ENCODE results near the gene ZFAND5. TPM values are rescaled to one million over a fixed set of nuclear protein-coding genes. Genes with fewer than 3 reads are reported as not detected.

Gene ZFAND5
- polyA plus RNA-seq, 1 donor from 2014 or later = 338 TPM

- Histone ChIP-seq H3K27me3 (ENCODE audit: insufficient read depth, low read depth, low read length) (no peaks in the 10 kb centered on the region), H3K9me2 (ENCODE audit: insufficient read depth, low read length) (no peaks in the 10 kb centered on the region), H3K9ac (ENCODE audit: low read length) (no peak overlapping the region), H4K20me1 (ENCODE audit: insufficient read depth) (no peaks in the 10 kb centered on the region), H3F3A (ENCODE audit: insufficient read depth, low read length, poor library complexity, severe bottlenecking) (no peaks in the 10 kb centered on the region), H3K36me3 (ENCODE audit: insufficient read depth, low read length) (no peaks in the 10 kb centered on the region), H3K4me3 (ENCODE audit: low read length) (no peak overlapping the region), H2AFZ (ENCODE audit: low read depth, low read length) (no peak overlapping the region), H3K79me2 (replicated peaks; ENCODE audit: insufficient read depth, low read length) (no peaks in the 10 kb centered on the region), H3K9me3 (ENCODE audit: low read length) (no peaks in the 10 kb centered on the region), H3K27ac (ENCODE audit: low read length) (no peak overlapping the region), H3K4me2 (ENCODE audit: low read length) (no peak overlapping the region)
- no peak for TF ChIP-seq EP300 (conservative IDR thresholded peaks at IDR 0.05; ENCODE audit: poor library complexity, severe bottlenecking)
- no peak for TF ChIP-seq TAF1 (IDR thresholded peaks at IDR 0.05; ENCODE audit: low read depth)
- TF ChIP-seq SMC3 (conservative IDR thresholded peaks at IDR 0.05; ENCODE audit: poor library complexity) = no peak
- no peak for TF ChIP-seq CTCF (IDR thresholded peaks at IDR 0.05; ENCODE audit: poor library complexity, severe bottlenecking)
- no peak for TF ChIP-seq MXI1 (conservative IDR thresholded peaks at IDR 0.05; ENCODE audit: poor library complexity, severe bottlenecking)
- no peak for TF ChIP-seq RAD21 (conservative IDR thresholded peaks at IDR 0.05)
- TF ChIP-seq REST (IDR thresholded peaks at IDR 0.05; ENCODE audit: borderline replicate concordance) = no peak
Measured at GRCh38 chr9:72400866-72401265, 35.9 kb upstream of the ZFAND5 start.

- Histone ChIP-seq H3K27me3 (ENCODE audit: insufficient read depth, low read depth, low read length) (no peaks in the 10 kb centered on the region), H3K36me3 (ENCODE audit: insufficient read depth, low read length) (no peaks in the 10 kb centered on the region), H3K4me3 (ENCODE audit: low read length) (no peak overlapping the region), H3K79me2 (replicated peaks; ENCODE audit: insufficient read depth, low read length) (no peaks in the 10 kb centered on the region), H3K9ac (ENCODE audit: low read length) (no peak overlapping the region), H2AFZ (ENCODE audit: low read depth, low read length) (no peak overlapping the region), H4K20me1 (ENCODE audit: insufficient read depth) (no peaks in the 10 kb centered on the region), H3K9me3 (ENCODE audit: low read length) (no peaks in the 10 kb centered on the region), H3K27ac (ENCODE audit: low read length) (no peak overlapping the region), H3K4me2 (ENCODE audit: low read length) (no peak overlapping the region), H3K9me2 (ENCODE audit: insufficient read depth, low read length) (no peaks in the 10 kb centered on the region), H3F3A (ENCODE audit: insufficient read depth, low read length, poor library complexity, severe bottlenecking) (no peaks in the 10 kb centered on the region)
- no peak for TF ChIP-seq RAD21 (conservative IDR thresholded peaks at IDR 0.05)
- no peak for TF ChIP-seq CTCF (IDR thresholded peaks at IDR 0.05; ENCODE audit: poor library complexity, severe bottlenecking)
- no peak for TF ChIP-seq SMC3 (conservative IDR thresholded peaks at IDR 0.05; ENCODE audit: poor library complexity)
Measured at GRCh38 chr9:72399391-72399790, 34.4 kb upstream of the ZFAND5 start.

Data from neural cell (in vitro differentiated cells).